Testis (tissue), 2 donors: ENCODE data around the gene TTC3.

Experiments used
- CTCF ChIP-seq, 3 experiments: fragments of 450-650 bp in 2 of 3; fragments of 200-600 bp in 1 of 3; sonication (generic) in 1 of 3; IDR thresholded peaks; one replicate each; pipeline ENCODE4 v1.5.1; 2016 to 2019; ENCODE audit warnings: antibody characterized with exemption in 3 of 3, mild to moderate bottlenecking in 2 of 3, moderate library complexity in 1 of 3
- POLR2A ChIP-seq: fragments of 450-650 bp; IDR thresholded peaks from one replicate; pipeline ENCODE4 v1.6.1; 2017; ENCODE audit warnings: antibody characterized with exemption, mild to moderate bottlenecking, moderate library complexity

DNA sequence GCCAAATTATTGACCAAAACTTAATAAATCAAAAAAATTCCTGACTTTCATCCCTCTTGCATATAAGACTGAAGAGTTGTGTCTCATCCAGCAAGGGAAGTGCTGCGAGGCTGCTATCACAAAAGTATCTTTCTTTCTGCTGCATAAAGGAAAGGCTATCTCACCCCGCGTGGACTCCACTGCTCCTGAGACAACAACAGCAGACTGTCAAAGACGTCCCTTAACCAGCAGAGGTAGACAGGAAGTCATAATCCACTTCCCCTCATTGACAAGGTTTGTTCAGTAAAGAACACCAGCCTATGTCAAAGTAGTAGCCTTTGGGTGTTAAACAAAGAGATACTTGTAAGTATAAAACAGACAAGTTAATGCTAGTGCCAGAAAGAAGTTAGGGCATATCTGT, 164.7 kb downstream of the TTC3 start:
- TF ChIP-seq CTCF (IDR thresholded peaks at IDR 0.05) (no peak), POLR2A (no peak)
